Islet precursor cell (in vitro differentiated cells): ENCODE data around the gene SGPP1.
"Not testable (repeated sequence)": the region's sequence is repeated elsewhere in the genome, so short reads cannot be mapped to it uniquely, and the experiment has no call there.

Experiments used
- DNase-seq: peaks from one replicate; pipeline ENCODE4 v3.0.0-alpha.2; 2018

Gene SGPP1

GRCh38 chr14:63672417-63673180, 55.3 kb downstream of the SGPP1 start:
- no peak for DNase-seq

- no peak for DNase-seq
Observed at GRCh38 chr14:63671987-63672386, 55.9 kb downstream of the SGPP1 start.

GRCh38 chr14:63670692-63671091, 57.2 kb downstream of the SGPP1 start:
- DNase-seq: no peak

GRCh38 chr14:63666335-63666734, 61.5 kb downstream of the SGPP1 start:
- DNase-seq: no peak

GRCh38 chr14:63663428-63664341, 64.2 kb downstream of the SGPP1 start:
- DNase-seq: no peak

DNA sequence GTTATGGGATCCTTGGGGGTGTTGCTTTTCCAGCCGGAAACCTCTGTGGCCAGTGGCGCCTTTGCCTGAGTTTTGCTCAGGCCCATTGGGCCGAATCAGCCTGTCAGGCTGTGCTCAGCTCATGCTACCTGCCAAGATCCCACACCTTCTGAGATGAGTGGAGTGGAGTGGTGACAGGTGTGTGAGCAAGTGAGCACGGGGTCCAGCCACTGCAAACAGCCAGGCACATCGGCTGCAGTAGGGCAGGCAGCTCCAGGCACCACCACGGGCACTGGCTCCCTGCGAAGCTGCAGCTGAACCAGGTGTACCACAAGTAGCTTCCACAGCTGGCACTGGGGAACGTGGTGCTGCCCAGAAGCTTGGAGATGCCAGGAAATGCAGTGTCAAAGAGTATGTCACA, 65.1 kb downstream of the SGPP1 start:
- no peak for DNase-seq

- not testable (repeated sequence) for DNase-seq
Observed at GRCh38 chr14:63661881-63662280, 66.0 kb downstream of the SGPP1 start.

DNA sequence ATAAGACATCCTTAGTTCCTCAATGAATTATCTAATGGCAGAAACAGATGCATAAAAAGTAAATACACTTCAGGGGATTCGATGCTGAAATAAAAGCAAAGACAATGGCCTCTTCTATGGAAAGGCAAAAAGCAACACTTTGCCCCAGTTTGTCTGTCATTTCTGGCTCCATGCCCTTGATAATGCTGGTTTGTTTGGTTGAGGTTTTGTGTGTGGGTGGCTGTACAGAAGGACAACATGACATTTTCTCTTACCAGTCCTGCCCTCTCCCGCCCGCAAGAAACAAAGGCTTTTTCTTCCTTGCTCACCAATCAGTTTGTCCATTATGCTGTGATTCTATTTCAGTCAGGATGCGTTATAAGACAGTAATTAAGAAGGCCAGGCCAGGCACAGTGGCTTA, 68.1 kb downstream of the SGPP1 start:
- DNase-seq: no peak

DNA sequence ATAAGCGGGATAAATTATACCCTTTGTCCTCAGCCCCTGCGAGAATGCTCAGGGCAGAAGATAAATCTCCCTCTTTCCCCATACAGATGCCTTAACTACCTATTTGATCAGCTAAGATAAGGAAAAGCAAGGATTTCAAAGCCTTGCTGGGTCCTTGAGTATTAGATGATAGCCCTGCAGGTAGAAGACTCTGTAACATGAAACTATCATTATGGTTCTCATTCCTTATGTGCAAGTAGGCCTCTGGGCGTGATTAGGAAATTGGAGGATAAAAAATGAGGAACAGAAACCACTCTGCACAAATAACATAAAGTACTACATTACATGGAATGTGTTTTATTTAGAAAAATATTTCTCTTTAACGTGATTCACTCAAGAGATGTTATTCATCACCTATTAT, 71.7 kb downstream of the SGPP1 start:
- DNase-seq: no peak

GRCh38 chr14:63654936-63655335, 72.9 kb downstream of the SGPP1 start:
- DNase-seq: no peak

- DNase-seq: no peak
Observed at GRCh38 chr14:63654346-63654745, 73.5 kb downstream of the SGPP1 start.

DNA sequence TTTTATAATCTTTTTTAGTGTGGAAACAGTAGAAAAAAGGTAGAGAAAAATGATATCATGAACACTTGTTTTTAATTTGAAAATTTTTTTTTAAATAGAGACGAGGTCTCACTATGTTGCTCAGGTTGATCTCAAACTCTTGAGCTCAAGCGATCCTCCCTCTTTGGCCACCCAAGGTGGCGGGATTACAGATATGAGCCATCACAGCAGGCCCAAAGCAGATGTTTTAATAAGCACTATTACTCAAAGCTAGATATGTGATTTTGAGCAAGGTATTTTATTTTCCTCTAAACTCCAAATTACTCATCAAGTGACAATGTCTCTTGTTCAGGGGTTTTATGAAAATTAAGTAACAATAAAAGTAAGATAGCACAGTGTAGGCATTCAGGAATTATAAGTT, 75.5 kb downstream of the SGPP1 start:
- DNase-seq: no peak

DNA sequence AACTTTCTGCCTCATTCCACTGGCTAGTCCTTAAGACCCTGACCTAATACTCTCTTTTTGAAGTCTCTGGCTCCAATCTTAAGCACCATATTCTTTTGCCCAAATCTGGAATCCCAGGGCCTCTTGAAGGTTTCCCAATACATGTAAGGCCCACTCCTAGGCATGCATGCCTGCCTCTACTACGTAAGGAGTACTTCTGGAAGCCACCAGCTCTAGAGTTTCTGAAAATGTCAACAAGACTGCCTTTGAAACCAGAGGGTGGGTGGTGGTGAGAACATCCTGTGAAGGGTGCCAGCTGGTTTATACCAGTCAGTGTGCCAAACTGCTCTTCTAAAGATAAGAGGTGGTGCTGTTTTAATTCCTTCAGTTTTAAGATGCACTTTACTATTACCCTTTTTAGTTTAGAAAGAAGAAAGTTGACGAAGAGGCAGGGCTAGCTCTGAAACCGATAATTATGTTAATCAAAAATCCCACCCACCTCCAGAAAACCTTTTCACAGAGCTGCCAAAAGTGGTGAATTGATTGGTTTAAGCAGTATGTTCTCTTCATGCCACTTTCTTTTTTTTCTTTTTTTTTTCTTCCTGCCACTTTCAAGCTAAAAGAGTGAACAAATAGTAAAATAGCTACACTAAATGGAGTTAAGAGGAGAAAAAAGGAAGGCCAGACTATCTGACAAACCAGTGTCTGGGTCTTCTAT, 77.5 kb downstream of the SGPP1 start:
- no peak for DNase-seq

DNA sequence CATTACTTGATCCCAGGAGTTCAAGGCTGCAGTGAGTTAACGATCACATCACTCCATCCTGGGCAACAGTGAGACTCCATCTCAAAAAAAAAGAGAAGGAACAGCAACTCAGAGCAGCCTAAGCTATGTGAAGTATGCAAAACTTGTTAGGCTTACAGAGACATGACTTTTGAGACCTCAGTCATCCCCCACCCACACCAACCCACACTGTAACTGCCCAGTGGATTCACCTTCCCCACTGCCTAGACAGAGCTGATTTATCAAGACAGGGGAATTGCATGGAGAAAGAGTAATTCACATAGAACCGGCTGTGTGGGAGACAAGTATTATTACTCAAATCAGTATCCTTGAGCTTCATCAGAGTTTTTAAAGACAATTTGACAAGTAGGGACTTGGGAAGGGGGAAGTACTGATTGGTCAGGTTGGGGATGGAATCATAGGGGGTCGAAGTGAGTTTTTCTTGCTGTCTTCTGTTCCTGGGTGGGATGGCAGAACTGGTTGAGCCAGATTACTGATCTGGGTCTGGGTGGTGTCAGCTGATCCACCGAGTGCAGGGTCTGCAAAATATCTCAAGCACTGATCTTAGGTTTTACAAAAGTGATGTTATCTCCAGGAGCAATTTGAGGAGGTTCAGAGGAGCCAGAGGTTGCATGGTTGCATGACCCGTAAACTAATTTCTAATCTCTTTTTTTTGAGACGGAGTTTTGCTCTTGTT, 80.0 kb downstream of the SGPP1 start:
- peak; percentile 88 for DNase-seq

DNA sequence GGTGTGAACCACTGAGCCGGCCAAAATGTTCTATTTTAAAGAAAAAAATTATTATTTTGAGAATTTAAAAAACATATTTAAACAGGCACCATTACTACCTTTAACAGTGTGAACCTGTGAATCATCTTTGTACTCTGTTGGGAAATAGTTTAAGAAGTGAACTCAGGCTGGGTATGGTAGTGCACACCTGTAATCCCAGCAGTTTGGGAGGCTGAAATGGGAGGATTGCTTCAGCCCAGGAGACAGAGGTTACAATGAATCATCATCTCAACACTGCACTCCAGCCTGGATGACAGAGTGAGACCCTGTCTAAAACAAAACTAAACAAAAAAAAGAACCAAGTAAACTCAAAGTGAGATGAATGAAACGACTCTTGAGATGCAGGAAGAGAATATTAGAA, 83.1 kb downstream of the SGPP1 start:
- DNase-seq: no peak

- no peak for DNase-seq
Observed at GRCh38 chr14:63642656-63643382, 85.0 kb downstream of the SGPP1 start.

- peak; percentile 91 for DNase-seq
Observed at GRCh38 chr14:63642229-63642611, 85.6 kb downstream of the SGPP1 start.

- peak; percentile 100 for DNase-seq
Observed at GRCh38 chr14:63641473-63642228, 86.2 kb downstream of the SGPP1 start, which contains the start of gene WDR89. WDR89 (minus strand) TSS chr14:63641871; CDS start chr14:63599942, 41,929 bp downstream.

GRCh38 chr14:63638493-63638892, 89.4 kb downstream of the SGPP1 start:
- DNase-seq: no peak

GRCh38 chr14:63636094-63636635, 91.7 kb downstream of the SGPP1 start:
- DNase-seq: not testable (repeated sequence)
